Suprapubic skin (tissue), 4 donors: ENCODE data around the gene TYW5. TPM values are rescaled to one million over a fixed set of nuclear protein-coding genes. Genes with fewer than 3 reads are reported as not detected.
A peak's percentile ranks its signal among the peaks of the same experiment; 100 is the strongest.
"Not testable (repeated sequence)": the region's sequence is repeated elsewhere in the genome, so short reads cannot be mapped to it uniquely, and the experiment has no call there.

Experiments used
- DNase-seq, 2 donors: peaks; one replicate each; pipeline ENCODE4 v3.0.0-alpha.2; 2019; ENCODE audit warnings: low spot score in 2 of 2
- H3K27ac ChIP-seq: fragments of 200-600 bp; sonication (generic); one replicate; pipeline ENCODE4 v1.5.1; 2019
- H3K27me3 ChIP-seq: fragments of 200-600 bp; sonication (generic); one replicate; pipeline ENCODE4 v1.5.1; 2019
- H3K36me3 ChIP-seq: fragments of 200-600 bp; sonication (generic); one replicate; pipeline ENCODE4 v1.5.1; 2019
- H3K4me1 ChIP-seq: fragments of 200-600 bp; sonication (generic); one replicate; pipeline ENCODE4 v1.5.1; 2019
- H3K4me3 ChIP-seq: fragments of 200-600 bp; sonication (generic); one replicate; pipeline ENCODE4 v1.5.1; 2019; ENCODE audit warnings: mild to moderate bottlenecking
- H3K9me3 ChIP-seq: fragments of 200-600 bp; sonication (generic); one replicate; pipeline ENCODE4 v1.5.1; 2019
- EP300 ChIP-seq: sonication (generic); formaldehyde crosslinking; IDR thresholded peaks from one replicate; pipeline ENCODE4 v1.6.1; 2017; ENCODE audit warnings: antibody characterized with exemption
- POLR2A ChIP-seq, 2 donors: fragments of 450-650 bp; IDR thresholded peaks; one replicate each; pipeline ENCODE4 v1.6.1; 2017; ENCODE audit warnings: antibody characterized with exemption in 2 of 2, mild to moderate bottlenecking in 2 of 2, moderate library complexity in 2 of 2
- POLR2AphosphoS5 ChIP-seq, 3 donors: sonication (generic); formaldehyde crosslinking; IDR thresholded peaks; one replicate each; pipeline ENCODE4 v1.6.1; 2017; ENCODE audit warnings: antibody characterized with exemption in 3 of 3
- WGBS: methylation state at CpG from one replicate; pipeline ENCODE4 v1.1.5; 2018; 5-methylcytosine and 5-hydroxymethylcytosine counted together
- total RNA-seq, 4 donors: library from RNA; depleted of rRNA; stranded (reverse); fragments of >200 nt; gene quantifications; one replicate each; pipeline ENCODE4 v1.1.0, GENCODE V29; 2016
- TF ChIP-seq, protein P1 (sequence below), 2 donors: fragments of 200-600 bp in 1 of 2; fragments of 450-650 bp in 1 of 2; sonication (generic) in 1 of 2; IDR thresholded peaks; one replicate each; pipeline ENCODE4 v1.5.1; 2016 to 2019; ENCODE audit warnings: antibody characterized with exemption in 2 of 2, mild to moderate bottlenecking in 1 of 2, moderate library complexity in 1 of 2

The TYW5 gene
- total RNA-seq, 4 donors from 2014 or later, result 3.9 to 18.0 (median 5.1) TPM

DNA sequence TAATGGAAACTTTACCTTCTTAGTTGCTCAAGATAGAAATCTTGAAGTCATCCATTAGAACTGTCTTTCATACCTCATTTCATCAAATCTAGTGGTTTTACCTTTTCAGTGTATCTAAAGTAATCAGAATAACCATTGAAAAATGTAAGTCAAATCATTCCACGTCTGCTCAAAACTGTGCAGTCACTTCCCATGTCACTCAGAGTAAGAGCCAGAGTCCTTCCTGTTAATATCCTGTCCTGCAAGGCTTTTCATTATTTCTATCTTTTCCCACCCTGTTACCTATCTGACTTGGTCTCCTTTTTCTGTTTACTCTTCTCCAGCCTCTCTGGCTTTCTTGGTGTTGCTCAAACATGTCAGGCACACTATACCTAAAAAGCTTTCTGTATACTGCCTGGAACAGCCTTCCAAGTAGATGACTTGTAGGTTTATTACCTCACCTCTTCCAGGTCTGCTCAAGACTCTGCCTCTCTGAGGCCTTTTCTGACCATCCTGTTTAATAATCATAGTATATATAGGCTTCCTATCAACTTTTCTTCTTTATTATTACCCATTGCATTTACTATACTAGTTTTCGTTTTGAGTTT, 40.8 kb downstream of the TYW5 start:
- H3K9me3 ChIP-seq, result no peaks in the 10 kb centered on the region
- H3K4me3 ChIP-seq, result no peak overlapping the region
- H3K36me3 ChIP-seq, result peaks cover 22% of the 10 kb centered on the region
- 66% methylated on average over 2 of the region's 2 CpGs for WGBS
- no peak for DNase-seq
- no peak overlapping the region for H3K27ac ChIP-seq
- TF ChIP-seq EP300 (no peak), POLR2AphosphoS5 (IDR thresholded peaks at IDR 0.05) (no peak), POLR2A (IDR thresholded peaks at IDR 0.05) (no peak)
- TF ChIP-seq, protein P1, sequence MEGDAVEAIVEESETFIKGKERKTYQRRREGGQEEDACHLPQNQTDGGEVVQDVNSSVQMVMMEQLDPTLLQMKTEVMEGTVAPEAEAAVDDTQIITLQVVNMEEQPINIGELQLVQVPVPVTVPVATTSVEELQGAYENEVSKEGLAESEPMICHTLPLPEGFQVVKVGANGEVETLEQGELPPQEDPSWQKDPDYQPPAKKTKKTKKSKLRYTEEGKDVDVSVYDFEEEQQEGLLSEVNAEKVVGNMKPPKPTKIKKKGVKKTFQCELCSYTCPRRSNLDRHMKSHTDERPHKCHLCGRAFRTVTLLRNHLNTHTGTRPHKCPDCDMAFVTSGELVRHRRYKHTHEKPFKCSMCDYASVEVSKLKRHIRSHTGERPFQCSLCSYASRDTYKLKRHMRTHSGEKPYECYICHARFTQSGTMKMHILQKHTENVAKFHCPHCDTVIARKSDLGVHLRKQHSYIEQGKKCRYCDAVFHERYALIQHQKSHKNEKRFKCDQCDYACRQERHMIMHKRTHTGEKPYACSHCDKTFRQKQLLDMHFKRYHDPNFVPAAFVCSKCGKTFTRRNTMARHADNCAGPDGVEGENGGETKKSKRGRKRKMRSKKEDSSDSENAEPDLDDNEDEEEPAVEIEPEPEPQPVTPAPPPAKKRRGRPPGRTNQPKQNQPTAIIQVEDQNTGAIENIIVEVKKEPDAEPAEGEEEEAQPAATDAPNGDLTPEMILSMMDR (IDR thresholded peaks at IDR 0.05), result no peak
- H3K27me3 ChIP-seq, result no peaks in the 10 kb centered on the region
- peaks cover 25% of the 10 kb centered on the region for H3K4me1 ChIP-seq

- not testable (repeated sequence) for H3K36me3 ChIP-seq, H3K27me3 ChIP-seq, H3K9me3 ChIP-seq, DNase-seq, H3K27ac ChIP-seq
- Histone ChIP-seq H3K4me1 (peaks cover 25% of the 10 kb centered on the region), H3K4me3 (peak overlapping the region; percentile 89)
- WGBS, result 88% methylated on average over 12 of the region's 12 CpGs
These were observed 42.7 kb downstream of the TYW5 start for GRCh38 chr2:199912553-199913114.

DNA sequence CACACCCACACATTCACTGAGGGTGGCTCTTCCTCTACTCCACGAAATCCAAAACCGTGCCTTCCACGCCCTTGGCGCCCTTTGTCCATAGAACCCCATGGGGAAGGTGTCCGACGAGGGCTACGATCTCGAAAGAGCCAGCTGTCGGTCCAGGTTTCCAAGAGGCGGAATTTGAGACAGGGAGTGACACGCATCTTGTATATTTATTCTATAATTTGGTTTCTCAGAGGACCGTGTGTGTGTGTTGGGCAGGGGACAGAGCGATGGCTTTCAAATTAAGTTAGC, 43.5 kb downstream of the TYW5 start:
- H3K4me3 ChIP-seq, result peak overlapping the region; percentile 89
- H3K9me3 ChIP-seq, result no peaks in the 10 kb centered on the region
- H3K4me1 ChIP-seq, result peaks cover 25% of the 10 kb centered on the region
- 0% methylated on average over 13 of the region's 13 CpGs for WGBS
- H3K36me3 ChIP-seq, result peaks cover 3% of the 10 kb centered on the region
- peak overlapping the region; percentile 93 for H3K27ac ChIP-seq
- H3K27me3 ChIP-seq, result no peaks in the 10 kb centered on the region
- DNase-seq, result no peak
- TF ChIP-seq POLR2A (IDR thresholded peaks at IDR 0.05), result no peak
- no peak for TF ChIP-seq POLR2AphosphoS5 (IDR thresholded peaks at IDR 0.05)
- TF ChIP-seq, protein P1 (IDR thresholded peaks at IDR 0.05), result no peak

DNA sequence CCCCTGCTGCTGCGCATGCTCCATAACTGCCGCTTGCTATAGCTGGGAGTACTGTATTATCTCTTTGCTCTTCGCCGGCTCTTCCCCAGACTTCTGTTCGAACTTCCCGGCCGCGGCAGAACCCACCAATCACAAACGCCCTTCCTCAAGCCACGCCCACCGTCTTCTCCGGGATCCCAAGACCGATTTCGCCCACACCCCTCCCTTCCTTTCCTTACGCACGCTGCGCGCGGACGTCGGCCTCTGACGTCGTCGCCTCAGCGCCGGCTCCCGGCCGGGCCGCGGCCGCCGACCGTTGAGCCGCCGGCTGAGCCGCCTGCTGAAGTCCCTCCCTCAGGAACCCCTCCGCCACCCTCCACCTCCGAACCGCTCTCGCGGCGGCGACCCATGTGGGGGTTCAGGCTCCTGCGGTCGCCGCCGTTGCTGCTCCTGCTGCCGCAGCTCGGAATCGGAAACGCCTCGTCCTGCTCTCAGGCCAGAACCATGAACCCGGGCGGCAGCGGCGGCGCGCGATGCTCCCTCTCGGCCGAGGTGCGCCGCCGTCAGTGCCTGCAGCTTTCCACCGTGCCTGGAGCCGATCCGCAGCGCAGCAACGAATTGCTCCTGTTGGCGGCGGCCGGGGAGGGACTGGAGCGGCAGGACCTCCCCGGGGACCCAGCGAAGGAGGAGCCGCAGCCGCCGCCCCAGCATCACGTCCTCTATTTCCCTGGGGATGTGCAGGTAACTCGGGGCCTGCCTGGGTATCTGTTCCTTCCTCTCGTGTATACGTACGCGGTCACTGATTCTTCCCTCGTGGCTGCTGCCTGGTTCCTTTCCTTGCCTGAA, 44.0 kb downstream of the TYW5 start, which contains the start of gene C2orf69:
Gene C2orf69, plus strand, starts transcription at position 242 of the 825 bp plus-strand sequence. Its CDS starts 146 bp downstream, at position 388.
- 0% methylated on average over 47 of the region's 85 CpGs for WGBS
- Histone ChIP-seq H3K9me3 (no peaks in the 10 kb centered on the region), H3K27ac (peak within 1 kb of the TSS; percentile 93), H3K4me1 (peaks cover 25% of the 10 kb centered on the region), H3K36me3 (peaks cover 2% of the 10 kb centered on the region), H3K27me3 (no peaks in the 10 kb centered on the region), H3K4me3 (peak within 1 kb of the TSS; percentile 89)
- peak; percentile 97 to 98 for DNase-seq
- peak; percentile 17 to 74 for TF ChIP-seq POLR2A (IDR thresholded peaks at IDR 0.05)
- TF ChIP-seq EP300, result no peak
- TF ChIP-seq POLR2AphosphoS5 (IDR thresholded peaks at IDR 0.05), result peak in 1 of 3 donors; percentile 7
- TF ChIP-seq, protein P1 (IDR thresholded peaks at IDR 0.05), result no peak

- no peak for DNase-seq
- no peaks in the 10 kb centered on the region for H3K36me3 ChIP-seq
- H3K9me3 ChIP-seq, result no peaks in the 10 kb centered on the region
- peaks cover 25% of the 10 kb centered on the region for H3K4me1 ChIP-seq
- TF ChIP-seq POLR2AphosphoS5 (IDR thresholded peaks at IDR 0.05), result no peak
- no peak for TF ChIP-seq EP300
- TF ChIP-seq POLR2A (IDR thresholded peaks at IDR 0.05), result no peak
- TF ChIP-seq, protein P1 (IDR thresholded peaks at IDR 0.05), result no peak
- H3K27me3 ChIP-seq, result no peaks in the 10 kb centered on the region
- no peak overlapping the region for H3K27ac ChIP-seq
- 47% methylated on average over 18 of the region's 18 CpGs for WGBS
- H3K4me3 ChIP-seq, result peak overlapping the region; percentile 89
These were observed 44.8 kb downstream of the TYW5 start for GRCh38 chr2:199910338-199911051.
